Measurements from ENCODE around the gene GRM4.

GRM4 gene

DNA sequence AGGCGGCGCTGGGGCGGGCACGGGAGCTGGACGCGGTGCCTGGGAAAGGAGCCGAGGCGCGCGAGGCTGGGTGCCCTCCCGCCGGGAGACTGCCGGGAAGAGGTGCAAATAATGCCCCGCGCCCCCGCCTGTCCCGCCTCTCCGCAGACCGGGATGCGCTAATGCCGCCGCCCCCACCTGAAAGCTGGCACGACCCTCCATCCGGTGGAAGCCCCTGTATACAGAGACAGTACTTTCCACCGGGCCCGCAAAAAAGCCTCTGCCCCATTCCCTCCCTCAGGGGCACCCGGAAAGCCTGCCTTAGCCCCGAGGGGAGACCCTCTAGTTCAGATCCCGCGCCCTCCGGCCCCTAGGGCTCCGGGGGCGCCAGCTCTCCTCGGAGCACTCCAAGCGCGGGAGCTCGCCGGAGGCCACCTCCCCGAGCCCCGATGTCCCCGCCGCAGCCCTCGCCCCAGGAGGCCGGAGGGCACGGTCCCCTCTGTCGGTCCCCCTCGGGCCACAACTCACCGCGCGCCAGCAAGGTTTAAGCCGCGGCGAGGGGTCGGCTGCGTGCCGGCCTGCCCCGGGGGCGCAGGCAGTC, 1.2 kb downstream of the GRM4 start:
- Histone ChIP-seq H3K27ac (no peak overlapping the region), H3K9me3 (no peaks in the 10 kb centered on the region), H3K4me3 (peak overlapping the region; percentile 36 to 53), H3K36me3 (no peaks in the 10 kb centered on the region), H3K4me1 (peaks cover 0 to 38% (median 29%) of the 10 kb centered on the region in 4 donors), H3K27me3 (peaks cover 0 to 92% of the 10 kb centered on the region in 2 donors)
- no peak for DNase-seq
- intact Hi-C loops (cut with DNase I; ENCODE audit: low total_unique reads): no loop called here
- TF ChIP-seq, protein P1, sequence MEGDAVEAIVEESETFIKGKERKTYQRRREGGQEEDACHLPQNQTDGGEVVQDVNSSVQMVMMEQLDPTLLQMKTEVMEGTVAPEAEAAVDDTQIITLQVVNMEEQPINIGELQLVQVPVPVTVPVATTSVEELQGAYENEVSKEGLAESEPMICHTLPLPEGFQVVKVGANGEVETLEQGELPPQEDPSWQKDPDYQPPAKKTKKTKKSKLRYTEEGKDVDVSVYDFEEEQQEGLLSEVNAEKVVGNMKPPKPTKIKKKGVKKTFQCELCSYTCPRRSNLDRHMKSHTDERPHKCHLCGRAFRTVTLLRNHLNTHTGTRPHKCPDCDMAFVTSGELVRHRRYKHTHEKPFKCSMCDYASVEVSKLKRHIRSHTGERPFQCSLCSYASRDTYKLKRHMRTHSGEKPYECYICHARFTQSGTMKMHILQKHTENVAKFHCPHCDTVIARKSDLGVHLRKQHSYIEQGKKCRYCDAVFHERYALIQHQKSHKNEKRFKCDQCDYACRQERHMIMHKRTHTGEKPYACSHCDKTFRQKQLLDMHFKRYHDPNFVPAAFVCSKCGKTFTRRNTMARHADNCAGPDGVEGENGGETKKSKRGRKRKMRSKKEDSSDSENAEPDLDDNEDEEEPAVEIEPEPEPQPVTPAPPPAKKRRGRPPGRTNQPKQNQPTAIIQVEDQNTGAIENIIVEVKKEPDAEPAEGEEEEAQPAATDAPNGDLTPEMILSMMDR (IDR thresholded peaks at IDR 0.05): no peak

DNA sequence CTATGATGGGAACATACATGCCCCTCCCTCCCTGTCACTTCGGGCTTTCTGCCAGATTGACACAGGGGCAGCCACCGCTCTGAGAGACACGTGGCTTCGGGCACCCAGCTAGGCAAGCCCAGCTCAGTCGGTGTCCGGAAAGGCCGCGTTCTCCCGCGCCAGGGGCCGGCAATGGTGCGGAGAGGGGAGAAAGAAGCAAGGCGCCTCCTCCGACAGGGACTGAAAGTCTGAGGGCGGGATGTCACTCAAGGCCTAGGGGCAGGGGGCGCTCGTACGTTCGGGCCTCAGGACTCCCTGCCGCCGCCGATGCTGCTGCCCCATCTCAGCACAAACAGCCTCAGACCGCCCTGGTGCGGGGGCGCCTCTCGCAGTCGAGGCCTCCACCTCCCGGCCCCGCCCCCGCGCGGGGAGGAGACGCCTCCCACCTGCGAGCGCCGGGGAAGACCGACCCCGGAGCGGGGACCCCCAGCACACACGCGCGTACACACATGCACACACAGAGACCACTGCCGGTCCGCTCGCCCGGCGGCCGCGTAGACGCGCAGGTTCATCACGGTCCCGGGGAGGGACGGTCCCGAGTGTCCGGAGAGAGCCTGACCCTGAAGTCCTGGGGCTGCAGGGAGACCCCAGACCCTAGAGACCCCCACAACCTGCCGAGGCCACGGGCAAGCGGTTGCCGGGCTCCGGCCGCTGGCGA, 1.9 kb downstream of the GRM4 start:
- TF ChIP-seq, protein P1 (IDR thresholded peaks at IDR 0.05): no peak
- peaks cover 0 to 38% (median 29%) of the 10 kb centered on the region in 4 donors for H3K4me1 ChIP-seq
- peaks cover 0 to 92% of the 10 kb centered on the region in 2 donors for H3K27me3 ChIP-seq
- peak overlapping the region; percentile 36 to 53 for H3K4me3 ChIP-seq
- no peaks in the 10 kb centered on the region for H3K36me3 ChIP-seq
- intact Hi-C loops (cut with DNase I; ENCODE audit: low total_unique reads): no loop called here
- H3K27ac ChIP-seq: no peak overlapping the region
- H3K9me3 ChIP-seq: no peaks in the 10 kb centered on the region
- DNase-seq: no peak

DNA sequence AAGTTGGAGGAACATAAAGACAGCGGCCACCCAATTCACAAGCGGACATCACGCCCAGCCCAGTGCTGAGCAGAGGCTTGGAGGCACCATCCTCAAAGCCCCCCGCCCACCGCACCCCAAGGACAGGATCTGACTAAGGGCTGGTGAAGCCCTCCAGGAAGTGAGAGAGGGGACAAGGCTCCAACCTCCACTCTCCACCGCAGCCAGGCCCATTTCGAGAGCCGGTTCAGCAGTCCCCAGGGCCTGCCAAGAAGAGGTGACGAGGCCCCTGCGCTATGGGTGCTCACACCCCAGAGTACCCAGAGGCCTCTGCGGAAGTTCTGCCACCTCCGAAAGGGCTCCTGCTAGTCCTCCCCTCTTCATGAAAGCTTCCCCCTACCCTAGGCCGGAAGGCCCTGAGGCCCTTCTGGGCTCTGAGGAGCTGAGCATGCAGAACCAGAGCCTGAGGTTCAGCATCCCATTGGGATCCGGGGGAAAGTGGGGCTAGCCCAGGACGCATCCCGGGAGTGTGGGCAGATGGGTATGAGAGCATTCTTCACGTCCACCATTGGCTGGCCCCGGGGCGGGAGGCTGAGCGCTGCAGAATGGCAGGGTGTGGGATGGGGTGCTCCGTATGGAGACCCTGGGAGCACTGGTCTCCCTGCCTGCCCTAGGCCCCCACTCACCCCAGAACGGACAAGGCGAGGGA, 2.5 kb downstream of the GRM4 start:
- Histone ChIP-seq H3K27ac (no peak overlapping the region), H3K27me3 (peaks cover 0 to 93% of the 10 kb centered on the region in 2 donors), H3K4me1 (peaks cover 0 to 38% (median 29%) of the 10 kb centered on the region in 4 donors), H3K4me3 (peak overlapping the region in 1 of 2 donors; percentile 53), H3K9me3 (no peaks in the 10 kb centered on the region), H3K36me3 (no peaks in the 10 kb centered on the region)
- TF ChIP-seq, protein P1 (IDR thresholded peaks at IDR 0.05): no peak
- intact Hi-C loops (cut with DNase I; ENCODE audit: low total_unique reads): no loop called here
- no peak for DNase-seq

DNA sequence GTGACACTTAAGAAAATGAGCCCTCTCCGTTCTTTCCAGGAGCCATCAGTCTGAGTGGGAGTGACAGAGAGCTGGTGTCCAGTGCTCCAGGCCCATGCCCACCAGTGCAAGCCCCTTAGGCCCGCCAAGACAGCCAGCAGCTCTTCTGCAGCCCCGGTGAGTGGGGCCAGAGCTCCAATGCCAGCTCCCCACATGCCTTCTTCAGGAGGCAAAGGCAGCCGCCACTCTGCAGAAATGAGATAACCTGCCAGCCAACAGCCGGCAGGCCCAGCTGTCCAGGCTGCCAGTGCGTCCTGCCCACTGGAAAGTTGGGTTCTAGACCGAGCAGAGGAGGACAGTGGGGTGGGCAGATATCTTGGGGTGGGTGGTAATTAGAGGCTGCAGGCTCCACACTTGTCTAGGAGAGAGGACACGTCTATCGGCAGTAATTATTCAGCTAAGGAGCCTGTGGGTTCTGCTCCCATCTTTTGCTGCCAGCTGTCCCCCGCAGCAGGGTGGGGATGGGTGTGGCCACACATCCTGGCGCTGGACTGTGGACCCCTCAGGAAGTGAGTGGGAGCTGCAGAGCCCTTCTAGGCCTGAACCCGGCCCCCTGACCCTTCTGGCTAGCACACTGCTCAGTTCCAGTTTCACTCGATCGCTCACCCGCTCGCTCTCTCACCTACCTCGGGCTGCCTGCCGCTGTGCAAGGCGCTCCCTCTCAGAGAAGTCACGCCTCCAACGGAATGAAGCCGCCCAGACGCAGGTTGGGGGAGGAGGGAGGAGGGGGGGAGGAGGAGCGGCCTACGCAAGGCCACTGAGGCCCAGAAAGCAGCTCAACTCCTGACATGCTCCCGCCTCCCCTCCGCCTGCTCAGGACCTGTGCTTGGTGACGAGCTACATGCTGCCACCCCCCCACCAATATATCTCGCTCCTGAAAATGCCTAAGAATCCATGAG, 3.6 kb downstream of the GRM4 start:
- Histone ChIP-seq H3K36me3 (no peaks in the 10 kb centered on the region), H3K4me1 (peaks cover 0 to 38% (median 29%) of the 10 kb centered on the region in 4 donors), H3K27me3 (peaks cover 0 to 92% of the 10 kb centered on the region in 2 donors), H3K9me3 (no peaks in the 10 kb centered on the region), H3K4me3 (no peak overlapping the region), H3K27ac (no peak overlapping the region)
- TF ChIP-seq, protein P1 (IDR thresholded peaks at IDR 0.05): no peak
- DNase-seq: no peak
- intact Hi-C loops (cut with DNase I; ENCODE audit: low total_unique reads): no loop called here

DNA sequence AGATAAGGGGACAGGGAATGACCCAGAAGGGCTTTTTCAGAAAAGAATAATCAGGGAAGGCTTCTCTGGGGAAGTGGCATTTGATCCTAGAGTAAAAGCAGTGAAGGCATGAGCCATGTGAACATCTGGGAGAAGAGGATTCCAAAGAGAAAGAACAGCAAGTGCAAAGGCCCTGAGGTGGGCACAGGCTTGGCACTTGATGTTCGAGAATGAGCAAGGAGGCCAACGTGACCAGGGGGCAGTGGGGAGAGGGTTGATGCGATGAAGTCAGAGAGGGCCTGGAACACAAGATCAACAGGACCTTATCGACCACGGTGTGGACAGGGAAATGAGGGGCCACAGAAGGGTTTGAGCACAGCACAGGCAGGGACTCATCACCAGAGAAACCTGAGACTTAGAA, 5.8 kb downstream of the GRM4 start:
- Histone ChIP-seq H3K4me3 (no peak overlapping the region), H3K27me3 (peaks cover 0 to 96% of the 10 kb centered on the region in 2 donors), H3K4me1 (peaks cover 0 to 29% (median 20%) of the 10 kb centered on the region in 4 donors), H3K36me3 (no peaks in the 10 kb centered on the region), H3K9me3 (no peaks in the 10 kb centered on the region), H3K27ac (no peak overlapping the region)
- intact Hi-C loops (cut with DNase I; ENCODE audit: low total_unique reads): no loop called here
- TF ChIP-seq, protein P1 (IDR thresholded peaks at IDR 0.05): no peak
- DNase-seq: no peak
